K562 (cell line): ENCODE results near the gene HKDC1. TPM values are rescaled to one million over a fixed set of nuclear protein-coding genes. Genes with fewer than 3 reads are reported as not detected.

Experiments
- ATAC-seq: fragments of 200-7000 bp; cut with Tn5 transposase; 3 replicates; pipeline ENCODE4 v1.9.1; 2020; ENCODE audit warnings: moderate library complexity
- BruUV-seq: library from RNA; stranded (reverse); fragments of 400-500 nt; replicated peaks from 2 replicates; lab custom pipeline; 2021; lab: Mats Ljungman, UMichigan
- CTCF ChIA-PET: fragments of 300-600 bp; formaldehyde crosslinking; extraction: SDS; loops from one replicate; lab custom pipeline; 2021; ENCODE audit warnings: low intra/inter-chr PET ratio; lab: Yijun Ruan, JAX
- POLR2A ChIA-PET: fragments of 300-600, 350-650 bp; sonication (Branson Sonifier 250); formaldehyde crosslinking; extraction: SDS; loops from one replicate; lab custom pipeline; 2021; ENCODE audit warnings: antibody characterized with exemption, inconsistent platforms; lab: Yijun Ruan, JAX
- DNase-seq, 4 experiments: peaks; one replicate each; pipeline versions ENCODE4 v3.0.0 to v3.0.0-alpha.2; 2011 to 2018; ENCODE audit warnings: low spot score in 3 of 4, mixed read lengths in 3 of 4; ENCODE audit errors: extremely low read depth in 1 of 4
- FAIRE-seq: peaks from 2 replicates; lab custom pipeline; 2011; peaks lifted over from hg19 to GRCh38; lab: Jason Lieb, UNC
- H2AFZ ChIP-seq: 2 replicates; pipeline ENCODE4 v1.6.0; 2011; ENCODE audit warnings: low read depth, low read length, control low read depth, inconsistent platforms
- H3K27ac ChIP-seq: fragments of 200-600 bp; 3 replicates; pipeline ENCODE4 v1.8.0; 2011; ENCODE audit warnings: low read depth, mild to moderate bottlenecking, control low read depth, inconsistent platforms, low read length, moderate library complexity, mixed read lengths; ENCODE audit errors: extremely low read depth
- H3K27me3 ChIP-seq, 2 experiments: fragments of 300-600 bp in 1 of 2; 2 replicates in 1 of 2; 3 replicates in 1 of 2; pipeline versions ENCODE4 v1.6.0 to v1.8.0; 2011; ENCODE audit warnings: inconsistent platforms in 2 of 2, low read length in 2 of 2, mild to moderate bottlenecking in 1 of 2, mixed read lengths in 1 of 2, moderate library complexity in 1 of 2; ENCODE audit not compliant: control insufficient read depth in 2 of 2, insufficient read depth in 2 of 2
- H3K36me3 ChIP-seq: fragments of 300-600 bp; 3 replicates; pipeline ENCODE4 v1.8.0; 2011; ENCODE audit warnings: mild to moderate bottlenecking, low read length, inconsistent platforms; ENCODE audit not compliant: control insufficient read depth, insufficient read depth
- H3K4me1 ChIP-seq, 2 experiments: fragments of 200-600 bp in 1 of 2; replicated peaks in 1 of 2; 2 replicates in 1 of 2; 3 replicates in 1 of 2; pipeline versions ENCODE4 v1.5.1 to v1.8.0; 2011; ENCODE audit warnings: inconsistent platforms in 2 of 2, low read length in 2 of 2, mild to moderate bottlenecking in 1 of 2, mixed read lengths in 1 of 2, moderate library complexity in 1 of 2; ENCODE audit not compliant: control insufficient read depth in 2 of 2, insufficient read depth in 2 of 2
- H3K4me2 ChIP-seq: 2 replicates; pipeline ENCODE4 v1.6.1; 2011; ENCODE audit warnings: low read length, control low read depth, inconsistent platforms, mixed read lengths; ENCODE audit not compliant: insufficient read depth
- H3K4me3 ChIP-seq: fragments of 200-600 bp; sonication (generic), shearing (Covaris generic); 2 replicates; pipeline ENCODE4 v1.5.1; 2016; ENCODE audit warnings: control low read depth, inconsistent platforms
- H3K79me2 ChIP-seq: fragments of 200-600 bp; 3 replicates; pipeline ENCODE4 v1.8.0; 2011; ENCODE audit warnings: low read length, inconsistent platforms; ENCODE audit not compliant: control insufficient read depth, insufficient read depth
- H3K9ac ChIP-seq, 2 experiments: 2 replicates each; pipeline versions ENCODE4 v1.6.0 to v1.6.1; 2011; ENCODE audit warnings: low read depth in 2 of 2, low read length in 2 of 2, control low read depth in 1 of 2, inconsistent platforms in 1 of 2, mild to moderate bottlenecking in 1 of 2, mixed read lengths in 1 of 2; ENCODE audit not compliant: insufficient read depth in 1 of 2
- H3K9me1 ChIP-seq: one replicate; pipeline ENCODE4 v1.6.0; 2011; ENCODE audit warnings: inconsistent platforms, mild to moderate bottlenecking, low read length, moderate library complexity; ENCODE audit not compliant: control insufficient read depth, insufficient read depth
- H3K9me3 ChIP-seq: replicated peaks from 2 replicates; pipeline ENCODE4 v1.5.1; 2011; ENCODE audit warnings: low read depth, low read length, inconsistent platforms; ENCODE audit not compliant: control insufficient read depth, insufficient read depth
- H4K20me1 ChIP-seq: replicated peaks from 2 replicates; pipeline ENCODE4 v1.6.1; 2011; ENCODE audit warnings: low read length, inconsistent platforms, mixed read lengths; ENCODE audit not compliant: control insufficient read depth, insufficient read depth
- DPF2 ChIP-seq: fragments of 450-650 bp; IDR thresholded peaks from 2 replicates; pipeline ENCODE4 v1.6.1; 2016
- KAT2B ChIP-seq: IDR thresholded peaks from one replicate; pipeline ENCODE4 v1.6.1; 2012; ENCODE audit warnings: low read depth, mild to moderate bottlenecking, control low read depth, inconsistent platforms, low read length, moderate library complexity
- MAZ ChIP-seq, 2 experiments: fragments of 450-650 bp in 1 of 2; sonication (generic) in 1 of 2; formaldehyde crosslinking; IDR thresholded peaks in 1 of 2; conservative IDR thresholded peaks in 1 of 2; 2 replicates each; pipeline versions ENCODE4 v1.4.0 to v1.5.0; 2020; ENCODE audit warnings: mild to moderate bottlenecking in 1 of 2, missing genetic modification reagents in 1 of 2
- NFE2 ChIP-seq: IDR thresholded peaks from 2 replicates; pipeline ENCODE4 v1.6.1; 2014; ENCODE audit warnings: antibody characterized with exemption, low read depth
- NFRKB ChIP-seq: fragments of 450-650 bp; IDR thresholded peaks from 2 replicates; pipeline ENCODE4 v1.6.1; 2016; ENCODE audit warnings: low read depth
- TEAD1 ChIP-seq, 2 experiments: fragments of 450-650 bp in 1 of 2; sonication (generic) in 1 of 2; formaldehyde crosslinking; IDR thresholded peaks; 2 replicates each; pipeline versions ENCODE4 v1.4.0 to v1.8.0; 2020 to 2022; ENCODE audit warnings: mild to moderate bottlenecking in 2 of 2, missing genetic modification reagents in 1 of 2
- ZEB2 ChIP-seq: fragments of 450-650 bp; IDR thresholded peaks from 2 replicates; pipeline ENCODE4 v1.6.1; 2016
- ZFP36 ChIP-seq: fragments of 150-350 bp; IDR thresholded peaks from 2 replicates; pipeline ENCODE4 v1.6.1; 2018; ENCODE audit warnings: low read length, low read depth; ENCODE audit not compliant: partially characterized antibody
- ZFX ChIP-seq: sonication (generic); formaldehyde crosslinking; IDR thresholded peaks from 2 replicates; pipeline ENCODE4 v1.8.0; 2022; ENCODE audit warnings: mild to moderate bottlenecking, missing genetic modification reagents, moderate library complexity
- ZNF175 ChIP-seq: fragments of 200-800 bp; sonication (Bioruptor generic); IDR thresholded peaks from 2 replicates; pipeline ENCODE4 v1.6.1; 2016; ENCODE audit warnings: low read depth, mild to moderate bottlenecking, missing genetic modification characterization, missing compliant biosample characterization
- ZNF551 ChIP-seq: fragments of 250-450 bp; sonication (Bioruptor Pico); IDR thresholded peaks from 2 replicates; pipeline ENCODE4 v1.5.0; 2021; ENCODE audit warnings: mild to moderate bottlenecking, moderate library complexity
- ZNF707 ChIP-seq: fragments of 250-450 bp; sonication (Bioruptor Pico); conservative IDR thresholded peaks from 2 replicates; pipeline ENCODE4 v1.8.0; 2022; ENCODE audit warnings: inconsistent platforms, mild to moderate bottlenecking, moderate library complexity
- WGBS: fragments of 100-300 bp; shearing (Covaris generic); methylation state at CpG from one replicate; pipeline ENCODE4 v1.1.6; 2016; ENCODE audit warnings: low coverage, mixed read lengths; ENCODE audit not compliant: insufficient coverage; ENCODE audit errors: missing lambda C conversion rate; 5-methylcytosine and 5-hydroxymethylcytosine counted together
- in situ Hi-C: fragments of 300-500 bp; cut with MboI; formaldehyde crosslinking; loops from 4 replicates; pipeline ENCODE4 v1.15.0; 2018; ENCODE audit warnings: inconsistent platforms, mixed read lengths
- intact Hi-C: fragments of 100-400 bp; cut with micrococcal nuclease; formaldehyde crosslinking; loops from 2 replicates; pipeline ENCODE4 v1.14.2; 2022
- polyA plus RNA-seq, 8 experiments: library from polyadenylated mRNA; depleted of rRNA in 4 of 8; stranded (reverse) in 5 of 8; unstranded in 3 of 8; fragments of >200 nt; fragmentation: Nextera tagmentation in 2 of 8; fragmentation: Illumina TruSeq in 1 of 8; extraction: Ambion mirVana in 2 of 8; extraction: Trizol in 1 of 8; gene quantifications; 2 replicates each; pipeline versions ENCODE4 v1.2.1 to v1.2.3, GENCODE V29; 2011 to 2014; ENCODE audit warnings: inconsistent platforms in 1 of 8, missing spikeins in 1 of 8
- total RNA-seq, 7 experiments: library from RNA; depleted of rRNA in 6 of 7; stranded (reverse); fragments of >200 nt in 6 of 7; fragmentation: Illumina TruSeq in 2 of 7; extraction: Trizol in 2 of 7; gene quantifications; 2 replicates each; pipeline versions ENCODE4 v1.2.1 to v1.2.3, GENCODE V29; 2011 to 2021; ENCODE audit warnings: low replicate concordance in 1 of 7
- TF ChIP-seq, protein P1 (sequence below): fragments of 450-650 bp; formaldehyde crosslinking; IDR thresholded peaks from 2 replicates; pipeline ENCODE4 v1.4.0; 2020; ENCODE audit warnings: mild to moderate bottlenecking, moderate library complexity
- TF ChIP-seq, protein P2 (sequence below): fragments of 200-400 bp; formaldehyde crosslinking; IDR thresholded peaks from 2 replicates; pipeline ENCODE4 v1.6.1; 2017; ENCODE audit warnings: mild to moderate bottlenecking, low read depth, low read length, moderate library complexity
- TF ChIP-seq, protein P3 (sequence below), 2 experiments: fragments of 450-650 bp; IDR thresholded peaks; 2 replicates each; pipeline ENCODE4 v1.6.1; 2016
- TF ChIP-seq, protein P4 (sequence below): fragments of 450-650 bp; formaldehyde crosslinking; IDR thresholded peaks from 2 replicates; pipeline ENCODE4 v1.4.0; 2020; ENCODE audit warnings: mild to moderate bottlenecking, mixed read lengths

HKDC1 gene
- total and polyA plus RNA-seq, 9 of the 15 experiments (the other 6 are each of a cell fraction or from before 2014, with no cell fraction given): 0.04 to 0.22 (median 0.11) TPM; not detected in 5

DNA sequence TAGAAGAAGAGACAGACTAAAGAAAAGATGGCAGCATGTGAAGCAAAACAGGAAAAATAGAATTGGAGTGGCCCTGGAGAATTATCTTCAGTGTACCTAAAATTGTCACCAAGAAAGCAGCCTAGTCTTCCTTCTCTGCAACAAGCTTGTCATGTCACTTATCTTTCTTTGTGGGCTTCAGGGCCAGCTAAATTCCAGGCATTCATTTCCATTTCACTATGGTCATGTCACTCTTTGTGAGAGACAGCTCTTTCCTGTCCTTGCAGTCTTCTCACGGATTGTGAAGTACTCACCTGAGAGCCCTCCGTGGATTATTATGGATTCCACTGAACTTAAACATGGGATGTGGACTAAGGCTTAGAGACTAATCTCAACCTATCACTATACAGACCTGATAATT lies 9.0 kb upstream of the HKDC1 start:
- ChIA-PET POLR2A (interaction anchor here (0.6 to 12.6 kb wide), 8 partner anchors 12 to 1083 kb away, joined by 3 to 95 read pairs (median 3); partner anchors contain the start of genes DDX21, HK1 and SUPV3L1), CTCF (no interaction called here)
- peak; percentile 33 for ATAC-seq
- Histone ChIP-seq H3K9me3 (no peaks in the 10 kb centered on the region), H4K20me1 (no peaks in the 10 kb centered on the region), H3K4me3 (no peak overlapping the region), H3K36me3 (peaks cover 35% of the 10 kb centered on the region), H3K27ac (no peak overlapping the region; the same call in 2 of the 3 replicates), H2AFZ (peak overlapping the region; percentile 42; the same call in 1 of the 2 replicates), H3K9me1 (no peaks in the 10 kb centered on the region), H3K79me2 (no peaks in the 10 kb centered on the region), H3K4me1 (peaks cover 3 to 43% of the 10 kb centered on the region in 2 experiments), H3K4me2 (peak overlapping the region; percentile 4), H3K9ac (no peak overlapping the region), H3K27me3 (no peaks in the 10 kb centered on the region)
- in situ Hi-C loops: no loop called here
- no TSS peak for BruUV-seq
- intact Hi-C loops: no loop called here
- DNase-seq: peak in 1 of 4 experiments; percentile 45
- 0% methylated on average over 2 of the region's 2 CpGs for whole genome bisulfite sequencing
- FAIRE-seq: peak; percentile 44
- TF ChIP-seq, protein P1, sequence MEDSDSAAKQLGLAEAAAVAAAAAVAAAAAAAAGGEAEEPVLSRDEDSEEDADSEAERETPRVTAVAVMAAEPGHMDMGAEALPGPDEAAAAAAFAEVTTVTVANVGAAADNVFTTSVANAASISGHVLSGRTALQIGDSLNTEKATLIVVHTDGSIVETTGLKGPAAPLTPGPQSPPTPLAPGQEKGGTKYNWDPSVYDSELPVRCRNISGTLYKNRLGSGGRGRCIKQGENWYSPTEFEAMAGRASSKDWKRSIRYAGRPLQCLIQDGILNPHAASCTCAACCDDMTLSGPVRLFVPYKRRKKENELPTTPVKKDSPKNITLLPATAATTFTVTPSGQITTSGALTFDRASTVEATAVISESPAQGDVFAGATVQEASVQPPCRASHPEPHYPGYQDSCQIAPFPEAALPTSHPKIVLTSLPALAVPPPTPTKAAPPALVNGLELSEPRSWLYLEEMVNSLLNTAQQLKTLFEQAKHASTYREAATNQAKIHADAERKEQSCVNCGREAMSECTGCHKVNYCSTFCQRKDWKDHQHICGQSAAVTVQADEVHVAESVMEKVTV (CRISPR knock-in tag): no peak
- TF ChIP-seq ZNF707 (CRISPR knock-in tag): no peak
- peak; percentile 29; the same call in 1 of the 2 replicates for TF ChIP-seq DPF2
- TF ChIP-seq TEAD1 (CRISPR knock-in tag; IDR thresholded peaks at IDR 0.05): peak; percentile 62 to 68; a peak in 1 of 4 replicates
- no peak for TF ChIP-seq ZFP36
- no peak for TF ChIP-seq NFRKB
- TF ChIP-seq ZNF175 (CRISPR knock-in tag): no peak
- TF ChIP-seq, protein P2, sequence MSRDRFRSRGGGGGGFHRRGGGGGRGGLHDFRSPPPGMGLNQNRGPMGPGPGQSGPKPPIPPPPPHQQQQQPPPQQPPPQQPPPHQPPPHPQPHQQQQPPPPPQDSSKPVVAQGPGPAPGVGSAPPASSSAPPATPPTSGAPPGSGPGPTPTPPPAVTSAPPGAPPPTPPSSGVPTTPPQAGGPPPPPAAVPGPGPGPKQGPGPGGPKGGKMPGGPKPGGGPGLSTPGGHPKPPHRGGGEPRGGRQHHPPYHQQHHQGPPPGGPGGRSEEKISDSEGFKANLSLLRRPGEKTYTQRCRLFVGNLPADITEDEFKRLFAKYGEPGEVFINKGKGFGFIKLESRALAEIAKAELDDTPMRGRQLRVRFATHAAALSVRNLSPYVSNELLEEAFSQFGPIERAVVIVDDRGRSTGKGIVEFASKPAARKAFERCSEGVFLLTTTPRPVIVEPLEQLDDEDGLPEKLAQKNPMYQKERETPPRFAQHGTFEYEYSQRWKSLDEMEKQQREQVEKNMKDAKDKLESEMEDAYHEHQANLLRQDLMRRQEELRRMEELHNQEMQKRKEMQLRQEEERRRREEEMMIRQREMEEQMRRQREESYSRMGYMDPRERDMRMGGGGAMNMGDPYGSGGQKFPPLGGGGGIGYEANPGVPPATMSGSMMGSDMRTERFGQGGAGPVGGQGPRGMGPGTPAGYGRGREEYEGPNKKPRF: no peak
- TF ChIP-seq ZNF551 (CRISPR knock-in tag): no peak
- TF ChIP-seq, protein P3, sequence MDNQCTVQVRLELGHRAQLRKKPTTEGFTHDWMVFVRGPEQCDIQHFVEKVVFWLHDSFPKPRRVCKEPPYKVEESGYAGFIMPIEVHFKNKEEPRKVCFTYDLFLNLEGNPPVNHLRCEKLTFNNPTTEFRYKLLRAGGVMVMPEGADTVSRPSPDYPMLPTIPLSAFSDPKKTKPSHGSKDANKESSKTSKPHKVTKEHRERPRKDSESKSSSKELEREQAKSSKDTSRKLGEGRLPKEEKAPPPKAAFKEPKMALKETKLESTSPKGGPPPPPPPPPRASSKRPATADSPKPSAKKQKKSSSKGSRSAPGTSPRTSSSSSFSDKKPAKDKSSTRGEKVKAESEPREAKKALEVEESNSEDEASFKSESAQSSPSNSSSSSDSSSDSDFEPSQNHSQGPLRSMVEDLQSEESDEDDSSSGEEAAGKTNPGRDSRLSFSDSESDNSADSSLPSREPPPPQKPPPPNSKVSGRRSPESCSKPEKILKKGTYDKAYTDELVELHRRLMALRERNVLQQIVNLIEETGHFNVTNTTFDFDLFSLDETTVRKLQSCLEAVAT (IDR thresholded peaks at IDR 0.05): 0 out of 4 replicates have a peak, but pooled peaks of 1 of the 2 experiments have one; percentile 45
- TF ChIP-seq ZFX: no peak
- TF ChIP-seq KAT2B: no peak
- 0 out of 4 replicates have a peak, but pooled peaks of 1 of the 2 experiments have one; percentile 16 for TF ChIP-seq MAZ (CRISPR knock-in tag; conservative IDR thresholded peaks at IDR 0.05 in 1 of 2, IDR thresholded peaks at IDR 0.05 in 1 of 2)
- TF ChIP-seq ZEB2: peak; percentile 35; the same call in 1 of the 2 replicates
- TF ChIP-seq, protein P4, sequence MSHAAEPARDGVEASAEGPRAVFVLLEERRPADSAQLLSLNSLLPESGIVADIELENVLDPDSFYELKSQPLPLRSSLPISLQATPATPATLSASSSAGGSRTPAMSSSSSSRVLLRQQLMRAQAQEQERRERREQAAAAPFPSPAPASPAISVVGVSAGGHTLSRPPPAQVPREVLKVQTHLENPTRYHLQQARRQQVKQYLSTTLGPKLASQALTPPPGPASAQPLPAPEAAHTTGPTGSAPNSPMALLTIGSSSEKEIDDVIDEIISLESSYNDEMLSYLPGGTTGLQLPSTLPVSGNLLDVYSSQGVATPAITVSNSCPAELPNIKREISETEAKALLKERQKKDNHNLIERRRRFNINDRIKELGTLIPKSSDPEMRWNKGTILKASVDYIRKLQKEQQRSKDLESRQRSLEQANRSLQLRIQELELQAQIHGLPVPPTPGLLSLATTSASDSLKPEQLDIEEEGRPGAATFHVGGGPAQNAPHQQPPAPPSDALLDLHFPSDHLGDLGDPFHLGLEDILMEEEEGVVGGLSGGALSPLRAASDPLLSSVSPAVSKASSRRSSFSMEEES (CRISPR knock-in tag): no peak
- peak; percentile 45 for TF ChIP-seq NFE2
